GM21737 (cell line): Measurements from ENCODE around the gene ALDH3B1.

Source experiments
- ATAC-seq: cut with Tn5 transposase; IDR thresholded peaks from one replicate; pipeline ENCODE4 v1.9.1; 2021; ENCODE audit warnings: mild to moderate bottlenecking, moderate library complexity; ENCODE audit not compliant: unreplicated experiment

Gene ALDH3B1

DNA sequence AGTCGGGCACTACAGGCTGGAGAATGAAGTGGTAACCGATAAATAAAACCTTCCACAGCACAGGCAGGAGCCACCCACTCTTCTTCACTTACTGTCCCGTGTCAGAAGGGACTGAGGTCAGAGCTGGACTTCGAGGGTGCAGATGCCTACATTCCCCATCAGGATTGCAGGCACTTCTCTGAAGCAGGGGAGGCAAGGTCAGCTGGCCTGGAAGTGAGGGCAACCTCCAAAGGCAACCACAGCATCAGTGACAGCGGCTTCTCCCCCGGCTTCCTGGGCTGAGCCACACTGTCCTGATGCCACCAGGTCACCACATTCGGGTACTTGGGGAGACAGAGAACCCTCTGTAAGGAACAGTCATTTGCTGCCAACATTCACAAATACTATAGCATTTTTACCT, 51.4 kb downstream of the ALDH3B1 start:
- no peak for ATAC-seq

DNA sequence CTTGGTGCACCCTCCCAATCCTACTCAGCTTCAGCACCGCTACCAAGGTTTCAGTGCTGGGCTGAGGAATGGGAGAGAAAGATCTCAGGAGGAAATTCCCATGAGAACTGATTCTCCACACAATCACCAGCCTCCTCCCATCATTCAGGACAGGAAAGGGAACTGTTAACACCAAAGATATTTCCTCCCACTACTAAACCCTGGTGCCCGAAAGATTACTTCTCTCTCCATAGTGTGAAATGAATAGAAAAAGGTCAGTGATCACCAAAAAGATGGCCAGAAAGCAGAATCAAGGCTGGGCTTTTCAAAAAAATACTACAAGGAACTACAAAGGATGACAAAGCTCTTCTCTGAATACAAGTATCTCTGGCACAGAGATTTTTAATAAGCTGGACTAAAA, 54.8 kb downstream of the ALDH3B1 start:
- no peak for ATAC-seq

GRCh38 chr11:68065841-68066240, 55.7 kb downstream of the ALDH3B1 start:
- no peak for ATAC-seq

- no peak for ATAC-seq
Measured at GRCh38 chr11:68066742-68067141, 56.6 kb downstream of the ALDH3B1 start.

DNA sequence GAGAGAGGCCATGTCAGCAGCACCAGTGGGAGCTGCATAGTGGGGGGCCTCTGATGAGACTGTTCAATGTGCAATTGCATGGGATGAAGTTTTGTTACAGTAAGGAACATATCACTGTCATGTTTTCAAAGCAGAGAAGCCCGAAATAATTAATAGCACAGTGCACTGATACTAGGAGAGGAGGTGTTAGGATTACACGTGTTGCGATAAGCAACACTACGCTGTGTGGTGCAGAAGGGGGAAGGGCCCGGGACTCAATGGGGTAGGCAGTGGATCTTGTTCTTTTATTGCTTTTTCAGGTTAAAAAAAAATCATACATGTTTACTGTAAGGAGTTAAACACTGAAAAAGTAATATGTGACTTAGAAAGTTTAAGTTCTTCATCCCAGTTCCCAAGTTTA, 57.9 kb downstream of the ALDH3B1 start:
- ATAC-seq = no peak

- ATAC-seq = no peak
Measured at GRCh38 chr11:68071281-68072048, 61.3 kb downstream of the ALDH3B1 start.

DNA sequence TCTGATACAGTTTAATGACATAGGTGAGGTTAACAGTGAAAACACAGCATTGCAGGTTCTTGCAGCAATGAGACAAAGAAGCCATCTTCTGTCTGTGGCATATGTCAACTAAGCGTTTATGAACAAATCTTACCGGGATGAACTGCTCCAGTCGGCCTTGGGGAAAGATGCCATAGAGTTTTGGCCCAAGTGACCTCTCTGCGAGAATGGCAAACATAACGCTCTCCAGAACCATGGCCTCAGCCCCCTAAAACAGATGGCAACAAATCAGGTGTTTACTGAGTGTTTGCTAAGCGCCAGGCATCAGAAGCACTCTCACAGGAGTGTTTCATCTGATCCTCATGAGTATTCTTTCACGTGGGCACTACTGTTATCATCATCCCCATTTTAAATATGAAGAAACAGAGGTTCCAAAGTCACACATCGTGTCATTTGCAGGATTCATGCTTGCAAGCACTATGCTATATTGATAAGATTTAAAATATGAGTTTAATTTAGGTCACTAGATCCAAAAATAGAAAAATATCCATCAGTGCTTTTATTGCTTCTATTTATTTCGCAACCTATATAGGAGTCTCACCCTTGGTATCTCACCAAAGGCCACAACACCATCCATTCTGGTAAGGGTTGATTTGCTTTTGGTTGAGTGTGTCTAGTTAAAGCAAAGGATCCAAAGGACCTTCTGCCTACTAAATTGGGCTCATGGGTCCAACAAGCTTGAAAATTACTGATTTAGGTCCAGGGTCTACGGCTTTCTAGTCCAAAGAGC, 64.6 kb downstream of the ALDH3B1 start:
- ATAC-seq = no peak

GRCh38 chr11:68076371-68077042, 66.4 kb downstream of the ALDH3B1 start:
- ATAC-seq = no peak

DNA sequence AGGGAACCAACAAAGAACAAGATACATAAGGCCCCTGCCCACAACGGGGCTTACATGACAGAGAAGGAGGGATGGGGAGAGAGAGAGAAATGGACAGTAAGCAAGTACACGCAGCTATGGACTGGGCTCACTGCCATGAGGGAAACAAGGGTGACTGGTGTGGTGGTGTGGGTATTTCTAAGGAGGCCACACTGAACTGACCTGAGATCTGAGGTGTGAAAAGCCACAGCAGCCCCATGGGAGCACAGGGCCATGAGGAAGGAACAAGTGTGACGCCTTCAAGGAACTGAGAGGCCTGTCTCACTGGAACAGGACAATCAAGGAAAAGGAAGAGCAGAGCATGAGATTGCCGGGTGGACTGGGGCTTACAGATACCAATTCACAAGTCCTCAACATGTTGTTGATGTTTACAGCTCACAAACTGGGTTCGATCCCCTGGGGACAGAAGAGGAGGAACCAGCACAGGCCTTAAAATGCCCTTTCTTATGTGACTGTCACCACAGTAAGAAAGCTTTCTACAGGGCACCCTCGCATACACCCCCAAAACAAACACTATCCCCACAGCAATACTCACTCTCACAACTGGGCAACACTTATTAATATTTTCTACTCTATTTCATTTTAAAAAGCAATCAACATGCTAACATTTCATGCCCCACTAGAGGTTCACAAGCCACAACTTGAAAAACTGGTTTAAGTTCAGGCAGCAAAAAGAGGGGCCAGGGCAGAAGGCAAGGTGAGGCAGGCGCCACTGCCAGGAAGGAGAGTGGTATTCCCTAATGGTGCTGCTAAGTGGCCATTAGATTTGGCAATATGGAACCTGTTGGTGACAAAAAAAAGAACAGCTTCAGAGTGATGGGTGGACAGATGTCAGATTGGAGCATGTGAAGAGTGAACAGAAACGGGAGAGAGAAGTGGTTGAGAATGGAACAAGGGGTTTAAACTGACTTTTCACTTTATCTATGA, 67.8 kb downstream of the ALDH3B1 start:
- ATAC-seq = no peak
